ENCODE measurements around the gene ZNF414.

ZNF414 gene

DNA sequence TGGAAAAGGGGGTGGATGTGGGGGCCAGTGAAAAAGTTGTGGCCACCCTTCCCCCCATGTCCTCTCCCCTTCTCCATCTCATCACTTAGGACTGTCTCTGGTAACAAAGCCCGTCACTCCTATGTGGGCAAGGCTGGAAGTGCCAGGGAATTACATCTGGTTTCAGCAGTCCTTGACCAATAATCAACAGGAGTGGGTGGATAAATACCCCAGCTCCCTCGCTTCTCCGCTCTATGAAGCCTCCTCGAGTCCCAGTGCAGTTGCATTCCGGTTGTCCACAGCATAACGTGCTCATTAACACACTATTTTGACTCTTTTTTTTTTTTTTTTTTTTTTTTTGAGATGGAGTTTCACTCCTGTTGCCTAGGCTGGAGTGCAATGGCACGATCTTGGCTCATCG, 31.8 kb upstream of the ZNF414 start:
- Histone ChIP-seq H3F3A (ENCODE audit: insufficient read depth, low read length) (no peaks in the 10 kb centered on the region), H3K4me1 (ENCODE audit: insufficient read depth, low read length, severe bottlenecking) (no peaks in the 10 kb centered on the region), H3K79me2 (ENCODE audit: insufficient read depth, low read length) (no peaks in the 10 kb centered on the region), H2AFZ (ENCODE audit: low read length) (no peak overlapping the region), H4K20me1 (ENCODE audit: insufficient read depth, low read length) (no peaks in the 10 kb centered on the region), H3K9me3 (ENCODE audit: low read length) (no peaks in the 10 kb centered on the region), H3K27me3 (ENCODE audit: insufficient read depth, low read length) (peaks cover 5% of the 10 kb centered on the region; the same call in 1 of the 2 replicates), H3K36me3 (ENCODE audit: insufficient read depth, low read length) (no peaks in the 10 kb centered on the region), H3K9me2 (ENCODE audit: low read depth, low read length) (no peaks in the 10 kb centered on the region), H3K9ac (ENCODE audit: low read length) (no peak overlapping the region), H3K4me2 (ENCODE audit: low read length) (no peak overlapping the region), H3K27ac (ENCODE audit: low read depth, low read length, poor library complexity, severe bottlenecking) (no peak overlapping the region), H3K4me3 (ENCODE audit: low read depth, low read length, poor library complexity, severe bottlenecking) (no peak overlapping the region)
- TF ChIP-seq, protein P1, sequence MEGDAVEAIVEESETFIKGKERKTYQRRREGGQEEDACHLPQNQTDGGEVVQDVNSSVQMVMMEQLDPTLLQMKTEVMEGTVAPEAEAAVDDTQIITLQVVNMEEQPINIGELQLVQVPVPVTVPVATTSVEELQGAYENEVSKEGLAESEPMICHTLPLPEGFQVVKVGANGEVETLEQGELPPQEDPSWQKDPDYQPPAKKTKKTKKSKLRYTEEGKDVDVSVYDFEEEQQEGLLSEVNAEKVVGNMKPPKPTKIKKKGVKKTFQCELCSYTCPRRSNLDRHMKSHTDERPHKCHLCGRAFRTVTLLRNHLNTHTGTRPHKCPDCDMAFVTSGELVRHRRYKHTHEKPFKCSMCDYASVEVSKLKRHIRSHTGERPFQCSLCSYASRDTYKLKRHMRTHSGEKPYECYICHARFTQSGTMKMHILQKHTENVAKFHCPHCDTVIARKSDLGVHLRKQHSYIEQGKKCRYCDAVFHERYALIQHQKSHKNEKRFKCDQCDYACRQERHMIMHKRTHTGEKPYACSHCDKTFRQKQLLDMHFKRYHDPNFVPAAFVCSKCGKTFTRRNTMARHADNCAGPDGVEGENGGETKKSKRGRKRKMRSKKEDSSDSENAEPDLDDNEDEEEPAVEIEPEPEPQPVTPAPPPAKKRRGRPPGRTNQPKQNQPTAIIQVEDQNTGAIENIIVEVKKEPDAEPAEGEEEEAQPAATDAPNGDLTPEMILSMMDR (IDR thresholded peaks at IDR 0.05; ENCODE audit: low read length) = no peak
- no peak for TF ChIP-seq EZH2 (IDR thresholded peaks at IDR 0.05; ENCODE audit: borderline replicate concordance, low read length)

DNA sequence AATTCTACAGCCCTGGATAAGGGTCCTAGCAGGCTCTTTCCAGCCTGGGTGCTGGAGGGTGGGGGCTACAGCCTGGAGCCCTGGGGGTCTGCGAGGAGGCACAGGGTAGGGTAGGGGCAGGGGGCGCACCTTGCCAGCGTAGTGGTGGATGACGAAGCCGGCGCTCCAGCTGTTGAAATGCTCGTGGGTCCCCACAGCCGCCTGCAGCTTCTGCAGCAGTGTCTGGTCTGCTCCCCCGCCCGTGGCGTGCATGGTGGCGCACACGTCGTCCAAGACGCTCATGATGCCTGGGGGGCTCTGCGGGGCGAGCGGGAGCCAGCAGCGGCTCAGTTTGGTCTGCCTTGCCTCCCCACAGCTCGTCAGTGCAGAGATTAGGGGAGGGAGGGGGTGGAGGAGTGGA, 30.2 kb upstream of the ZNF414 start:
- H4K20me1 ChIP-seq (ENCODE audit: insufficient read depth, low read length) = no peaks in the 10 kb centered on the region
- no peak overlapping the region for H2AFZ ChIP-seq (ENCODE audit: low read length)
- H3K27ac ChIP-seq (ENCODE audit: low read depth, low read length, poor library complexity, severe bottlenecking) = no peak overlapping the region
- no peak overlapping the region for H3K4me2 ChIP-seq (ENCODE audit: low read length)
- TF ChIP-seq, protein P1 (IDR thresholded peaks at IDR 0.05; ENCODE audit: low read length) = no peak
- TF ChIP-seq EZH2 (IDR thresholded peaks at IDR 0.05; ENCODE audit: borderline replicate concordance, low read length) = no peak
- no peaks in the 10 kb centered on the region for H3K9me3 ChIP-seq (ENCODE audit: low read length)
- H3K9ac ChIP-seq (ENCODE audit: low read length) = no peak overlapping the region
- H3K4me3 ChIP-seq (ENCODE audit: low read depth, low read length, poor library complexity, severe bottlenecking) = no peak overlapping the region
- H3K36me3 ChIP-seq (ENCODE audit: insufficient read depth, low read length) = no peaks in the 10 kb centered on the region
- H3K27me3 ChIP-seq (ENCODE audit: insufficient read depth, low read length) = no peaks in the 10 kb centered on the region; the same call in 1 of the 2 replicates
- no peaks in the 10 kb centered on the region for H3K9me2 ChIP-seq (ENCODE audit: low read depth, low read length)
- no peaks in the 10 kb centered on the region for H3F3A ChIP-seq (ENCODE audit: insufficient read depth, low read length)
- H3K4me1 ChIP-seq (ENCODE audit: insufficient read depth, low read length, severe bottlenecking) = no peaks in the 10 kb centered on the region
- H3K79me2 ChIP-seq (ENCODE audit: insufficient read depth, low read length) = no peaks in the 10 kb centered on the region

DNA sequence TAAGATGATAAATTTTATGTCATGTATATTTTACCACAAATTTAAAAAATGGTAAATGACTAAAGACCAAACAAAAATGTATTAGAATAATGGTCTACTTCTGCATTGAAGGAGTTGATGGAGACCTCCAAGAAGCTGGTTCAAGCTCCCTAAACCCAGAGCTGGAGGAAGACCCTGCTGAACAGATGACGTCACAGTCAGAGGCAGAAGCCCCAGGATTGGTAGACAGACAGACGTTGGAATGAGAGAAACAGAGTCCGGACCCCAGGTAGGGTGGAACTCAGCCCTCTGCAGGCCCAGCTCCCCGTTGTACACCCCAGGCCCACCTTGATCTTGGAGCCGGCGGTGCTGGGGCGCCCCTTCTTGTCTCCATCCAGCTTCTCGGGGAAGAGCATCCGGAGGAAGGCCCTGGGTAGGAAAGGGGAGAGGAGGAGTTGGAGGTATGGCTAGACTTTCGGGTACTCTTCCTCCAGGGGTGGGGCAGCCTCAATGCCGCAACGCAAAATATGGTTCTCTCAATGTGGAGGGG, 25.7 kb upstream of the ZNF414 start:
- no peak overlapping the region for H3K27ac ChIP-seq (ENCODE audit: low read depth, low read length, poor library complexity, severe bottlenecking)
- H4K20me1 ChIP-seq (ENCODE audit: insufficient read depth, low read length) = no peaks in the 10 kb centered on the region
- H3K9ac ChIP-seq (ENCODE audit: low read length) = no peak overlapping the region
- H3K4me2 ChIP-seq (ENCODE audit: low read length) = no peak overlapping the region
- no peaks in the 10 kb centered on the region for H3K9me3 ChIP-seq (ENCODE audit: low read length)
- H3K4me3 ChIP-seq (ENCODE audit: low read depth, low read length, poor library complexity, severe bottlenecking) = no peak overlapping the region
- H3K4me1 ChIP-seq (ENCODE audit: insufficient read depth, low read length, severe bottlenecking) = no peaks in the 10 kb centered on the region
- H3K9me2 ChIP-seq (ENCODE audit: low read depth, low read length) = no peaks in the 10 kb centered on the region
- no peaks in the 10 kb centered on the region for H3K79me2 ChIP-seq (ENCODE audit: insufficient read depth, low read length)
- TF ChIP-seq EZH2 (IDR thresholded peaks at IDR 0.05; ENCODE audit: borderline replicate concordance, low read length) = no peak
- TF ChIP-seq, protein P1 (IDR thresholded peaks at IDR 0.05; ENCODE audit: low read length) = no peak
- no peaks in the 10 kb centered on the region for H3F3A ChIP-seq (ENCODE audit: insufficient read depth, low read length)
- H3K27me3 ChIP-seq (ENCODE audit: insufficient read depth, low read length) = no peaks in the 10 kb centered on the region
- no peaks in the 10 kb centered on the region for H3K36me3 ChIP-seq (ENCODE audit: insufficient read depth, low read length)
- H2AFZ ChIP-seq (ENCODE audit: low read length) = no peak overlapping the region
